Esophagus (tissue), 2 donors: Measurements from ENCODE around the gene FOXJ3. TPM values are rescaled to one million over a fixed set of nuclear protein-coding genes. Genes with fewer than 3 reads are reported as not detected.

Experiments
- H3K27ac ChIP-seq, 2 donors: one replicate each; pipeline ENCODE4 v1.5.1; 2013; ENCODE audit warnings: low read depth in 2 of 2, mild to moderate bottlenecking in 2 of 2, inconsistent platforms in 1 of 2, low read length in 1 of 2, moderate library complexity in 1 of 2
- H3K27me3 ChIP-seq, 2 donors: one replicate each; pipeline ENCODE4 v1.6.1; 2013; ENCODE audit warnings: low read length in 2 of 2, control low read depth in 1 of 2, mild to moderate bottlenecking in 1 of 2; ENCODE audit not compliant: insufficient read depth in 2 of 2, control insufficient read depth in 1 of 2
- H3K36me3 ChIP-seq, 2 donors: one replicate each; pipeline ENCODE4 v1.6.1; 2013; ENCODE audit warnings: low read length in 1 of 2; ENCODE audit not compliant: control insufficient read depth in 2 of 2, insufficient read depth in 2 of 2
- H3K4me1 ChIP-seq, 2 donors: one replicate each; pipeline ENCODE4 v1.6.1; 2013; ENCODE audit warnings: low read length in 1 of 2; ENCODE audit not compliant: control insufficient read depth in 2 of 2, insufficient read depth in 2 of 2
- H3K4me3 ChIP-seq, 2 donors: one replicate each; pipeline ENCODE4 v1.5.1; 2013; ENCODE audit warnings: low read length in 2 of 2, mild to moderate bottlenecking in 2 of 2, low read depth in 1 of 2, moderate library complexity in 1 of 2
- H3K9me3 ChIP-seq, 2 donors: one replicate each; pipeline ENCODE4 v1.6.1; 2013; ENCODE audit warnings: mild to moderate bottlenecking in 2 of 2, low read depth in 1 of 2, low read length in 1 of 2, moderate library complexity in 1 of 2; ENCODE audit not compliant: control insufficient read depth in 2 of 2, insufficient read depth in 1 of 2
- WGBS, 2 donors: extraction: QIAGEN DNeasy Blood & Tissue Kit; methylation state at CpG; one replicate each; pipeline ENCODE4 v1.1.7; 2013; 5-methylcytosine and 5-hydroxymethylcytosine counted together
- polyA plus RNA-seq, 2 donors: library from polyadenylated mRNA; stranded (reverse); fragments of 200-250 nt; gene quantifications; one replicate each; pipeline ENCODE4 v1.2.3, GENCODE V29; 2013
- donor health status: healthy with polysubstance abuse.
- donor health status: Bipolar disorder and iron deficiency.

Gene FOXJ3
- polyA plus RNA-seq: 1 to 10 TPM; 7.0 to 8.8 TPM

DNA sequence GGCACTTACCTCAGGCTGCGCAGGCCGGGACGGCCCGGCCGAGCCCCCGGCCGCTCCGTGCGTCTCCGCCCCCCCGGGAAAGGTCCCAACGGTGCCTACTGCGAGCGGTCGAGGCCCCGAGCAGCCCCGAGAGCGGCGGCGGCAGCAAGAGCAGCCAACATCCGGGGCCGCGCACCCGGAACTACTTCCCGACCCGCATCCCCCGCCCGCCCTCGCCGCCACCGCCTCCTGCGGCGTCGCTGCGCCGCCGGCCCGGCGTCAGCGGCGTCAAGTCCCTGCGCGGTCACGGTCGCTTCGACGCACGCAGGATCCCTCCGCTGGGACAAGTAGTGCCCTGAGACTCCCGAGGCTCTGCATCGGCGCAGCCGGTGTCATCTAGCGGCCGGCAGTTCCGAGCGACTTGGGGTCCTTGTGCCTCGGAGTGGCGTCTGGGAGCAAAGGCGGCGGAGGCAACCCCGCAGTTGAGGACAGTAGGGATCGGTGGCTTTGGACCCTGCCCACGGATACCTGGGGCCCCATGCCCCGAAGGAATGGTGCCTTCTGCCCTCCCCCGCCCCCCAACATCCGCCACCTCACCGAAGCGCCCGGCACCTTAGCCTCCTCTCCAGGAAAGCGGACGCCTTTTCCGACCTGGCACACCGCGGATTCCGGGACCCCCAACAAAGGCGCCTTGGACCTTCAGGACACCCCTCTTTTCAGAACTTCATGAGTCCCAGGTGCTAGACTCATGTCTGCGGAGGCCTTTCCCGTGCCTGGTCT, at the start of gene FOXJ3:
Gene FOXJ3, minus strand, starts transcription at position 186 of the 759 bp plus-strand sequence. CDS start 24,142 bp downstream, outside the sequence.
- H3K9me3 ChIP-seq: no peaks in the 10 kb centered on the region
- peak within 1 kb of the TSS; percentile 83 to 96 for H3K4me3 ChIP-seq
- peak within 1 kb of the TSS; percentile 97 to 98 for H3K27ac ChIP-seq
- H3K4me1 ChIP-seq: no peaks in the 10 kb centered on the region
- no peaks in the 10 kb centered on the region for H3K36me3 ChIP-seq
- WGBS, 2 donors: 0 to 1% methylated on average over 66 to 79 of the region's 79 CpGs
- no peaks in the 10 kb centered on the region for H3K27me3 ChIP-seq

DNA sequence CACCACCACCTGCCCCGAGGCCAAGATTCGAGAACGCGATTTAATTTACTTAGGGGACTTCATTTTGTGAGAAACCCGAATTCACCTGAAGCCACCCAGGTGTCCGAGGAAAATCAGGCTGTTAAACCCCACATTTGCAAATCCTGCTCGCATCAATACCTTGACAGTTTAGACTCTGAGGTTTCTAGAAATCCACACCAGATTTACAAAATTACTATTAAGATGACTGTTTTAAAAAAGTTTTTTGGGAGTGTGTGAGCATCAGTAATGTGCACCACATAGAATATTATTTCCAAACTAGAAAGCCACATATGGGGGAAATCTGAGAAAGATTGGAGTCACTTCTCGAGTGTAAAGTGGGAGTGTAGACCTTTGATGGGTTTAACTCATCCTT, 46.2 kb upstream of the FOXJ3 start:
- no peak overlapping the region for H3K27ac ChIP-seq
- WGBS, 2 donors: 19 to 20% methylated on average over 8 of the region's 8 CpGs
- H3K27me3 ChIP-seq: peaks cover 4 to 5% of the 10 kb centered on the region in 2 donors
- no peaks in the 10 kb centered on the region for H3K9me3 ChIP-seq
- no peaks in the 10 kb centered on the region for H3K36me3 ChIP-seq
- peak overlapping the region; percentile 52 to 59 for H3K4me3 ChIP-seq
- H3K4me1 ChIP-seq: peaks cover 0 to 7% of the 10 kb centered on the region in 2 donors

DNA sequence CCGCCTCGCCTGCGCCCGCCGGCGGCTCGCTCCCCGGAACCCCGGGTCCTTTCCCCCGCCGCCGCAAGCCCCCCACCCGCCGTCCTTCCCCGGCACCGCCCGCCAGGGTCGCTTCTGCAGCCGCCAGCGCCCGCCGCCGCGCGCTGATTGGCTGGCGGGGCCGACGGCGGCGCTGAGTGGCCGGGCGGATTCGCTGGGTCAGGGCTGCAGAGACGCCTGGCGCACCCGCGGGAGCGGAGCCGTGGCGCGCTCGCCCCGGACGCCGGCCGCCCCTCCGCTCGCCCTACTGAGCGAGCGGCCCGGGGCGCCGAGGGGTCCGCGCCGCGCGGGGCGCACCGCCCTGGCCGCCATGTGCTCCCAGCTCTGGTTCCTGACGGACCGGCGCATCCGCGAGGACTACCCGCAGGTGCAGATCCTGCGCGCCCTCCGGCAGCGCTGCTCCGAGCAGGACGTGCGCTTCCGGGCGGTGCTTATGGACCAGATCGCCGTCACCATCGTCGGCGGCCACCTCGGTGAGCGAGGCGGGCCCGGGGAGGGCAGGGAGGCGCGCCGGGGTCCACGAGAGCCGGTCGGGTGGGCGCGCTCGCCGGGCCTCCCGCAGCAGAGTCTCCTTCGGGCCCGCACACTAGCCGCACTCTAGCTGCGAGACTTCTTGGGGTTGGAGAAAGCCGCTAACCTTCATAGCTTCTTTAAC, 45.7 kb upstream of the FOXJ3 start, which contains the start of gene RIMKLA:
Gene RIMKLA, plus strand, starts transcription at position 207 of the 694 bp plus-strand sequence. Its CDS starts 143 bp downstream, at position 350.
- no peaks in the 10 kb centered on the region for H3K36me3 ChIP-seq
- H3K27ac ChIP-seq: no peak within 1 kb of the TSS
- H3K4me3 ChIP-seq: peak within 1 kb of the TSS; percentile 52 to 59
- H3K9me3 ChIP-seq: no peaks in the 10 kb centered on the region
- H3K27me3 ChIP-seq: peaks cover 4 to 5% of the 10 kb centered on the region in 2 donors
- 1% methylated on average over 82 to 101 of the region's 101 CpGs for WGBS, 2 donors
- H3K4me1 ChIP-seq: peaks cover 0 to 7% of the 10 kb centered on the region in 2 donors

DNA sequence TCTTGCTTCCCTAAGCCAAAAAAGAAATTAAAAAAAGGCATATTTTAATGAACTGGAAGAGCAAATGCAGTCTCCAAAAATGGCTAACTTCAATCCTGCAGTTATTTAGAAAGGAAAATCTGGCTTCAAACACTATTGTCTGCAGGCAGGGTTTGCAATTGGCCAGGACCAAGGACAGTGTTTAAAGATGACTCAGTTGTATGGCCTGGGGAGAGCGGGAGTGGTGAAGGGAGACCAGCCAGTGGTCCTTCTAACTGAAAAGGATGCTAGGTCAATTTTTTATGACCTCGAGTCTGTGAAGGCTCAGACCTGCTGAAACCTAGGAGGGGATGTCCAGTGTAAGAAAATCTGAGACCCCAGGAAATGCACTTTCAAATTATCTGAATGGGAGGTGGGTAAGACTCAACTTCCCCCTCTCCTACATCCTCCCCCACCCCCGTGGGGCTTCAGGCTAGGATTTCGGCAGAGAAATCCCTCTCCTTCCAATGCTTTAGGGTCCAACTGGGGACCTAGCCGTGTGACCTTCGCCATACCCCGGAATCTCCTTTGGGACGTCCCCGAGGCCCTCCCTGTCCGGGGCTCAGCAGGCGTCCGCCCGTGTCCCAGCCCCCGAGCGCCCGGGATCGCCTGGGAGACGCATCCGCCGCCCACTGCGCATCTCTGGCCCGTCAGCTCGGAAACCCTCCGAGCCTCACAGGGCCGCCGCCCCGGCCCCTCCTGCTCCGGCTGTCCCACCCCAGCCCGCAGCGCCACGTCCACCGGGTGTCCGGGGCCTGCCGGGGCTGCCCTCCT, 45.0 kb upstream of the FOXJ3 start:
- WGBS, 2 donors: 2 to 3% methylated on average over 29 to 34 of the region's 34 CpGs
- Histone ChIP-seq H3K4me1 (peaks cover 0 to 7% of the 10 kb centered on the region in 2 donors), H3K9me3 (no peaks in the 10 kb centered on the region), H3K27me3 (peaks cover 4 to 5% of the 10 kb centered on the region in 2 donors), H3K4me3 (peak overlapping the region; percentile 52 to 59), H3K36me3 (no peaks in the 10 kb centered on the region), H3K27ac (no peak overlapping the region)

DNA sequence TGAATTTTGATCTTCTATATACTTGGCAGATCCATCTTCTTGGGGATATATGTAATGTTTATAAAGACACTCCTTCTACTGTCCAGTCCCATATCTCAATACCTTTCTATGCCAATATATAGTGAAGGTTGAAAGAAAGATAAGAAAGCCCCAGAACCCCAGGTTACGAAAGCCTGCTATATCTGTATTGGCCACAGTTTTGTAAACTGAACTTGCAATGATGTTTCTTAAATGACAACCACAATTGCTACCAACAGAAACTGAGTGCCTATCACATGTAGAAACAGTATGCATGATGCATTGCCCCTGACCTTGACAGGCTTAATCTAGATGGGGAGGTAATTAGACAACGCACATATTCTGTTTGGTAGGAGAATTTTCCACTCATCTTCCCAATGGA, 37.8 kb upstream of the FOXJ3 start:
- no peaks in the 10 kb centered on the region for H3K27me3 ChIP-seq
- 89 to 92% methylated on average over 2 of the region's 2 CpGs for WGBS, 2 donors
- H3K27ac ChIP-seq: no peak overlapping the region
- no peaks in the 10 kb centered on the region for H3K36me3 ChIP-seq
- no peaks in the 10 kb centered on the region for H3K4me1 ChIP-seq
- no peaks in the 10 kb centered on the region for H3K9me3 ChIP-seq
- no peak overlapping the region for H3K4me3 ChIP-seq

DNA sequence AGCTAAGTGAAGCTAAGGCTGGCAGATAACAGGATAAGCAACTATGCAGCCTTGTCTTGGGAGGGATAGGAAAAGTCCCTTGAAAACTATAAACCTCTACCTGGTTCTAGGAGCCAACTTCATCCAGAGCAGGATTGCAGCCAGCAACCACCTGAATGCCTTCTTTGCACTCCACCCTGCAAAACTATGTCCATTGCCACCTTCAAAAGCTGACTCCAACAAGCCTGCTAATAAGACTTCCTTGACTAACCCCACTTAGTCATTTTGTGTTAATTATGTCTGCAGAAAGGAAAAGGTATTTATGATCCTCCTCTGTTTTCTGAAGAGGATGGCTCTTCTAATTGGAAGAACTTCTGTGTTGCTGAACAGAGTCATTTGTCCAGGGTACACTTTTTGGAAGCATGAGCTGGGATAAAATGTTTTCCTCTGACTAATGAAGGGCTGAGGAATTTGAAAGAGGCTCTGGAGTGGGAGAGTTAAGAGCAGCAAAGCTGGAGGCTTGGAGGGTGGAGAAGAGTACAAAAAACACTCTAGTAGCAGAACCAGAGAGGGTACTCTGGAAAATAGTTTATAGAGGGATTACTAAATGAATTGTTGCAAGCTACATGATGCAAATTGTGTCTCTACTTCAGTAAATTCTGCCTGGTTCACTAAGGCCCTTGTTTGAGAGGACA, 36.0 kb upstream of the FOXJ3 start:
- Histone ChIP-seq H3K4me1 (no peaks in the 10 kb centered on the region), H3K36me3 (no peaks in the 10 kb centered on the region), H3K27ac (no peak overlapping the region), H3K9me3 (no peaks in the 10 kb centered on the region), H3K4me3 (no peak overlapping the region), H3K27me3 (no peaks in the 10 kb centered on the region)

DNA sequence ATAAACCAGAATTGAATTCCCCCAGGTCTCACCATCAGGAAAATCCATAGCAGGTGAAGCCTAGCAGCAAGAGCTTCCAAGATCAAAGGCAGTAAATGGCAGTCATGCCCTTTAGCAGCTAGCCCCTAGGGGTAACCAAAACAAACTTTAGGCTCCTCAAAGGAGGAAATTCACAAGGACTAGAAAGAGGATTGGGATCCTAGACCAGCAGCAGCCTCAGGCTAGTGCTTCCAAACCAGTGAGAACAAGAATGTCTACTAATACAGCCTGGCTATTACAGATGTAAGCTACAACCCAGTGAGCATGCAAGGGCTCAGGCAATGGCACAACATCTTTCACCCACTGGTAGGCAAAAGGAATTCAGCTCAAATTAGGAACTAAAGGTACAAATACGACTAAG, 34.4 kb upstream of the FOXJ3 start:
- WGBS, 2 donors: 80 to 82% methylated on average over 1 of the region's 1 CpG
- Histone ChIP-seq H3K9me3 (no peaks in the 10 kb centered on the region), H3K4me1 (no peaks in the 10 kb centered on the region), H3K4me3 (no peak overlapping the region), H3K27me3 (no peaks in the 10 kb centered on the region), H3K36me3 (no peaks in the 10 kb centered on the region), H3K27ac (no peak overlapping the region)

DNA sequence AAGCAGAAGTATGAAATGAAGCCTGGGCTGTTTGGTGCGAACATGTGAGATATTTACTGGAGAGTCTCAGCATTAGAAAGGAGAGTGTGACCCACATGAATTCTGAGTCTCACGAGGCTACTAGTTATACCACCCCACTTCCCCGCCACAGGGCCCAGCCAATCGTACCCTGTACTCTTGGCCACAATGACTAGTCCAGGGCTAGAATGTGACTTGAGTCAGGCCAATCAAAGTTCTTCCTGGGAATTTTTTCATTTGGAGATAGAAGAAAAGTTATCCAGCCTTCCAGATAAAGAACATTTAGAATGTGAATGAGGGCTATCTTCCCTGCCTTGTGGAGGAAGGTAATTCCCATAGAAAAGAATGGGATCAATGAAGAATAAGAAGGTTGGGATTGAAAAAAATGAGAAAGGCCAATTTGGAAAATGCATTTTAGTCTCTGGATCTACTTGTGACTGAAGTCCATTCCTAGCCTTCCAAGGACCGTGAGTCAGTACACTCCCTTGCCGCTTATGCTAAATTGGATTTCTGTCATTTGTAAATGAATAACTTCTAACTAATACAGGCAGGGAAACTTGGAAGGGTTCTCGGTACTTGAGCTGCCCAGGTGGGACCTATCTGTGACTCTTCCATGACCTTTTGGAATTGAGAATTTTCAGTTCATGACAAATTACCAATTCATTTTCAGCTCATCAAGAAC, 33.2 kb upstream of the FOXJ3 start:
- 73 to 88% methylated on average over 7 of the region's 7 CpGs for WGBS, 2 donors
- Histone ChIP-seq H3K4me1 (no peaks in the 10 kb centered on the region), H3K27me3 (no peaks in the 10 kb centered on the region), H3K27ac (no peak overlapping the region), H3K36me3 (no peaks in the 10 kb centered on the region), H3K9me3 (no peaks in the 10 kb centered on the region), H3K4me3 (no peak overlapping the region)
